GM12878 (cell line): ENCODE measurements around the gene RPS27L. TPM values are rescaled to one million over a fixed set of nuclear protein-coding genes. Genes with fewer than 3 reads are reported as not detected.

Source experiments
- ATAC-seq: fragments of 200-7000 bp; cut with Tn5 transposase; 3 replicates; pipeline ENCODE4 v1.9.1; 2020; ENCODE audit warnings: mild to moderate bottlenecking, moderate library complexity
- BruUV-seq: library from RNA; stranded (reverse); fragments of 400-500 nt; replicated peaks from 2 replicates; lab custom pipeline; 2021; lab: Mats Ljungman, UMichigan
- CTCF ChIA-PET: fragments of 300-600 bp; sonication (Branson Sonifier 250); formaldehyde crosslinking; extraction: SDS; loops from one replicate; lab custom pipeline; 2021; ENCODE audit warnings: inconsistent platforms; lab: Yijun Ruan, JAX
- POLR2A ChIA-PET: fragments of 350-600 bp; formaldehyde crosslinking; extraction: SDS; loops from one replicate; lab custom pipeline; 2021; ENCODE audit warnings: inconsistent platforms; lab: Charles Lee
- RAD21 ChIA-PET: fragments of 300-600 bp; sonication (Branson Sonifier 250); formaldehyde crosslinking; loops from one replicate; lab custom pipeline; 2023; ENCODE audit warnings: antibody characterized with exemption; ENCODE audit not compliant: unreplicated experiment; lab: Charles Lee
- SMC1A ChIA-PET: fragments of 300-600 bp; sonication (Branson Sonifier 250); formaldehyde crosslinking; loops from one replicate; lab custom pipeline; 2023; ENCODE audit not compliant: unreplicated experiment, uncharacterized antibody; lab: Charles Lee
- DNase-seq: peaks from one replicate; pipeline ENCODE4 v3.0.0-alpha.2; 2011; ENCODE audit warnings: low read depth, low spot score
- FAIRE-seq: peaks from 3 replicates; lab custom pipeline; 2011; peaks lifted over from hg19 to GRCh38; lab: Jason Lieb, UNC
- H2AFZ ChIP-seq: 2 replicates; pipeline ENCODE4 v1.6.0; 2011; ENCODE audit warnings: low read depth, low read length, control low read depth; ENCODE audit not compliant: control insufficient read depth
- H3K27ac ChIP-seq: 2 replicates; pipeline ENCODE4 v1.5.1; 2011; ENCODE audit warnings: control low read depth; ENCODE audit not compliant: control insufficient read depth, insufficient read depth
- H3K27me3 ChIP-seq, 2 experiments: replicated peaks in 1 of 2; 2 replicates each; pipeline versions ENCODE4 v1.6.0 to v1.6.1; 2011; ENCODE audit warnings: low read length in 1 of 2; ENCODE audit not compliant: control insufficient read depth in 2 of 2, insufficient read depth in 2 of 2
- H3K36me3 ChIP-seq, 2 experiments: 2 replicates each; pipeline ENCODE4 v1.5.1; 2011; ENCODE audit warnings: low read length in 1 of 2; ENCODE audit not compliant: control insufficient read depth in 2 of 2, insufficient read depth in 2 of 2
- H3K4me1 ChIP-seq: 2 replicates; pipeline ENCODE4 v1.6.1; 2011; ENCODE audit warnings: mild to moderate bottlenecking, low read length, moderate library complexity, mixed read lengths; ENCODE audit not compliant: control insufficient read depth, insufficient read depth
- H3K4me2 ChIP-seq: 2 replicates; pipeline ENCODE4 v1.6.0; 2011; ENCODE audit warnings: control low read depth; ENCODE audit not compliant: control insufficient read depth, insufficient read depth
- H3K4me3 ChIP-seq: fragments of 200-600 bp; sonication (generic); 2 replicates; pipeline ENCODE4 v1.5.1; 2016
- H3K79me2 ChIP-seq: 2 replicates; pipeline ENCODE4 v1.6.0; 2011; ENCODE audit warnings: low read length; ENCODE audit not compliant: control insufficient read depth, insufficient read depth
- H3K9ac ChIP-seq: 2 replicates; pipeline ENCODE4 v1.8.0; 2011; ENCODE audit warnings: low read length, control low read depth, mixed read lengths; ENCODE audit not compliant: control insufficient read depth, insufficient read depth
- H3K9me3 ChIP-seq: replicated peaks from 3 replicates; pipeline ENCODE4 v1.5.1; 2011; ENCODE audit warnings: mild to moderate bottlenecking, low read length; ENCODE audit not compliant: control insufficient read depth, insufficient read depth
- H4K20me1 ChIP-seq: 2 replicates; pipeline ENCODE4 v1.6.0; 2011; ENCODE audit not compliant: control insufficient read depth, insufficient read depth
- CBX5 ChIP-seq: sonication (generic); IDR thresholded peaks from 2 replicates; pipeline ENCODE4 v1.6.1; 2016; ENCODE audit warnings: low read depth, moderate library complexity, mild to moderate bottlenecking, inconsistent platforms
- HCFC1 ChIP-seq: fragments of 150-350 bp; IDR thresholded peaks from 2 replicates; pipeline ENCODE4 v1.6.1; 2014; ENCODE audit warnings: low read length
- HDAC6 ChIP-seq: fragments of 200-600 bp; sonication (generic); IDR thresholded peaks from one replicate; pipeline ENCODE4 v1.8.0; 2017; ENCODE audit warnings: antibody characterized with exemption; ENCODE audit not compliant: unreplicated experiment
- MEF2A ChIP-seq: IDR thresholded peaks from 2 replicates; pipeline ENCODE4 v1.6.1; 2011; ENCODE audit warnings: low read depth, mild to moderate bottlenecking, low read length, moderate library complexity; ENCODE audit not compliant: insufficient read depth
- NFYB ChIP-seq: IDR thresholded peaks from 2 replicates; pipeline ENCODE4 v1.6.1; 2011; ENCODE audit warnings: low read depth, mild to moderate bottlenecking, low read length, improper control_type of control experiment, moderate library complexity; ENCODE audit not compliant: insufficient read depth
- RB1 ChIP-seq: fragments of 450-650 bp; formaldehyde crosslinking; IDR thresholded peaks from 2 replicates; pipeline ENCODE4 v1.6.1; 2017; ENCODE audit warnings: mild to moderate bottlenecking, borderline replicate concordance
- WRNIP1 ChIP-seq: IDR thresholded peaks from 2 replicates; pipeline ENCODE4 v1.6.1; 2011; ENCODE audit warnings: low read depth, low read length, improper control_type of control experiment, borderline replicate concordance
- YBX1 ChIP-seq: fragments of 450-650 bp; IDR thresholded peaks from 2 replicates; pipeline ENCODE4 v1.6.1; 2016; ENCODE audit warnings: antibody characterized with exemption
- WGBS: methylation state at CpG from one replicate; pipeline ENCODE4 v1.1.6; 2016; ENCODE audit warnings: low lambda C conversion rate; ENCODE audit not compliant: insufficient replicate concordance, insufficient coverage; ENCODE audit errors: missing lambda C conversion rate; 5-methylcytosine and 5-hydroxymethylcytosine counted together
- in situ Hi-C: fragments of 300-500 bp; cut with MboI; formaldehyde crosslinking; loops from 9 replicates; pipeline ENCODE4 v1.14.3; 2018; ENCODE audit warnings: mixed read lengths
- intact Hi-C: fragments of 100-400 bp; cut with micrococcal nuclease; formaldehyde crosslinking; loops from one replicate; pipeline ENCODE4 v1.14.2; 2022; ENCODE audit not compliant: unreplicated experiment
- polyA plus RNA-seq, 11 experiments: library from polyadenylated mRNA; depleted of rRNA in 4 of 11; unstranded in 6 of 11; stranded (reverse) in 5 of 11; fragments of >200 nt; fragmentation: Nextera tagmentation in 4 of 11; fragmentation: Illumina TruSeq in 1 of 11; extraction: Ambion mirVana in 4 of 11; extraction: Trizol in 1 of 11; gene quantifications; 1 replicate in 1 of 11; 2 replicates in 10 of 11; pipeline versions ENCODE4 v1.2.1 to v1.2.3, GENCODE V29; 2011 to 2016; ENCODE audit warnings: inconsistent platforms in 2 of 11, missing spikeins in 2 of 11, low read depth in 1 of 11
- total RNA-seq, 4 experiments: library from RNA; depleted of rRNA in 3 of 4; stranded (reverse); fragments of >200 nt in 3 of 4; fragmentation: Illumina TruSeq in 1 of 4; extraction: Trizol in 1 of 4; gene quantifications; 2 replicates each; pipeline versions ENCODE4 v1.2.1 to v1.2.3, GENCODE V29; 2013 to 2021
- TF ChIP-seq, protein P1 (sequence below): fragments of 450-650 bp; IDR thresholded peaks from 2 replicates; pipeline ENCODE4 v1.6.1; 2017; ENCODE audit warnings: mild to moderate bottlenecking, moderate library complexity
- TF ChIP-seq, protein P2 (sequence below): fragments of 450-650 bp; formaldehyde crosslinking; IDR thresholded peaks from 2 replicates; pipeline ENCODE4 v1.5.0; 2022; ENCODE audit warnings: mild to moderate bottlenecking, missing genetic modification characterization

RPS27L gene
- total and polyA plus RNA-seq, 10 of the 15 experiments (the other 5 are each of a cell fraction or from before 2014, with no cell fraction given), result 133 to 970 (median 220) TPM

GRCh38 chr15:63165166-63165859 is 8.0 kb upstream of the RPS27L start:
- no peaks in the 10 kb centered on the region for H3K27me3 ChIP-seq
- ChIA-PET SMC1A (interaction anchor here (1.0 to 2.2 kb wide), 9 partner anchors 16 to 126 kb away, joined by 3 to 8 read pairs (median 5); partner anchors contain the start of gene APH1B), POLR2A (interaction anchor here (0.7 to 1.4 kb wide), 2 partner anchors 108 to 111 kb away, joined by 3 to 4 read pairs; partner anchors contain the start of gene APH1B), RAD21 (interaction anchor here (1.0 to 1.9 kb wide), 6 partner anchors 10 to 301 kb away, joined by 3 to 9 read pairs (median 6); no protein-coding TSS in a partner anchor), CTCF (interaction anchor here (1.1 to 1.6 kb wide), 9 partner anchors 27 to 237 kb away, joined by 3 to 10 read pairs (median 6); partner anchors contain the start of gene APH1B)
- H3K27ac ChIP-seq, result no peak overlapping the region
- in situ Hi-C loops, result no loop called here
- H2AFZ ChIP-seq, result no peak overlapping the region
- ATAC-seq, result no peak
- no peaks in the 10 kb centered on the region for H3K79me2 ChIP-seq
- 93% methylated on average over 6 of the region's 6 CpGs for WGBS
- FAIRE-seq, result no peak
- no TSS peak for BruUV-seq
- no peaks in the 10 kb centered on the region for H4K20me1 ChIP-seq
- no peaks in the 10 kb centered on the region for H3K36me3 ChIP-seq
- no peak overlapping the region for H3K9ac ChIP-seq
- H3K4me2 ChIP-seq, result no peak overlapping the region
- peaks cover 10% of the 10 kb centered on the region for H3K4me1 ChIP-seq
- no peak for DNase-seq
- H3K4me3 ChIP-seq, result no peak overlapping the region
- intact Hi-C loops, result no loop called here
- TF ChIP-seq HCFC1 (no peak), MEF2A (no peak), NFYB (no peak), RB1 (no peak), HDAC6 (no peak), CBX5 (no peak), WRNIP1 (no peak), YBX1 (no peak)
- TF ChIP-seq, protein P1, sequence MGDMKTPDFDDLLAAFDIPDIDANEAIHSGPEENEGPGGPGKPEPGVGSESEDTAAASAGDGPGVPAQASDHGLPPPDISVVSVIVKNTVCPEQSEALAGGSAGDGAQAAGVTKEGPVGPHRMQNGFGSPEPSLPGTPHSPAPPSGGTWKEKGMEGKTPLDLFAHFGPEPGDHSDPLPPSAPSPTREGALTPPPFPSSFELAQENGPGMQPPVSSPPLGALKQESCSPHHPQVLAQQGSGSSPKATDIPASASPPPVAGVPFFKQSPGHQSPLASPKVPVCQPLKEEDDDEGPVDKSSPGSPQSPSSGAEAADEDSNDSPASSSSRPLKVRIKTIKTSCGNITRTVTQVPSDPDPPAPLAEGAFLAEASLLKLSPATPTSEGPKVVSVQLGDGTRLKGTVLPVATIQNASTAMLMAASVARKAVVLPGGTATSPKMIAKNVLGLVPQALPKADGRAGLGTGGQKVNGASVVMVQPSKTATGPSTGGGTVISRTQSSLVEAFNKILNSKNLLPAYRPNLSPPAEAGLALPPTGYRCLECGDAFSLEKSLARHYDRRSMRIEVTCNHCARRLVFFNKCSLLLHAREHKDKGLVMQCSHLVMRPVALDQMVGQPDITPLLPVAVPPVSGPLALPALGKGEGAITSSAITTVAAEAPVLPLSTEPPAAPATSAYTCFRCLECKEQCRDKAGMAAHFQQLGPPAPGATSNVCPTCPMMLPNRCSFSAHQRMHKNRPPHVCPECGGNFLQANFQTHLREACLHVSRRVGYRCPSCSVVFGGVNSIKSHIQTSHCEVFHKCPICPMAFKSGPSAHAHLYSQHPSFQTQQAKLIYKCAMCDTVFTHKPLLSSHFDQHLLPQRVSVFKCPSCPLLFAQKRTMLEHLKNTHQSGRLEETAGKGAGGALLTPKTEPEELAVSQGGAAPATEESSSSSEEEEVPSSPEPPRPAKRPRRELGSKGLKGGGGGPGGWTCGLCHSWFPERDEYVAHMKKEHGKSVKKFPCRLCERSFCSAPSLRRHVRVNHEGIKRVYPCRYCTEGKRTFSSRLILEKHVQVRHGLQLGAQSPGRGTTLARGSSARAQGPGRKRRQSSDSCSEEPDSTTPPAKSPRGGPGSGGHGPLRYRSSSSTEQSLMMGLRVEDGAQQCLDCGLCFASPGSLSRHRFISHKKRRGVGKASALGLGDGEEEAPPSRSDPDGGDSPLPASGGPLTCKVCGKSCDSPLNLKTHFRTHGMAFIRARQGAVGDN, result no peak
- TF ChIP-seq, protein P2, sequence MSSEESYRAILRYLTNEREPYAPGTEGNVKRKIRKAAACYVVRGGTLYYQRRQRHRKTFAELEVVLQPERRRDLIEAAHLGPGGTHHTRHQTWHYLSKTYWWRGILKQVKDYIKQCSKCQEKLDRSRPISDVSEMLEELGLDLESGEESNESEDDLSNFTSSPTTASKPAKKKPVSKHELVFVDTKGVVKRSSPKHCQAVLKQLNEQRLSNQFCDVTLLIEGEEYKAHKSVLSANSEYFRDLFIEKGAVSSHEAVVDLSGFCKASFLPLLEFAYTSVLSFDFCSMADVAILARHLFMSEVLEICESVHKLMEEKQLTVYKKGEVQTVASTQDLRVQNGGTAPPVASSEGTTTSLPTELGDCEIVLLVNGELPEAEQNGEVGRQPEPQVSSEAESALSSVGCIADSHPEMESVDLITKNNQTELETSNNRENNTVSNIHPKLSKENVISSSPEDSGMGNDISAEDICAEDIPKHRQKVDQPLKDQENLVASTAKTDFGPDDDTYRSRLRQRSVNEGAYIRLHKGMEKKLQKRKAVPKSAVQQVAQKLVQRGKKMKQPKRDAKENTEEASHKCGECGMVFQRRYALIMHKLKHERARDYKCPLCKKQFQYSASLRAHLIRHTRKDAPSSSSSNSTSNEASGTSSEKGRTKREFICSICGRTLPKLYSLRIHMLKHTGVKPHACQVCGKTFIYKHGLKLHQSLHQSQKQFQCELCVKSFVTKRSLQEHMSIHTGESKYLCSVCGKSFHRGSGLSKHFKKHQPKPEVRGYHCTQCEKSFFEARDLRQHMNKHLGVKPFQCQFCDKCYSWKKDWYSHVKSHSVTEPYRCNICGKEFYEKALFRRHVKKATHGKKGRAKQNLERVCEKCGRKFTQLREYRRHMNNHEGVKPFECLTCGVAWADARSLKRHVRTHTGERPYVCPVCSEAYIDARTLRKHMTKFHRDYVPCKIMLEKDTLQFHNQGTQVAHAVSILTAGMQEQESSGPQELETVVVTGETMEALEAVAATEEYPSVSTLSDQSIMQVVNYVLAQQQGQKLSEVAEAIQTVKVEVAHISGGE (CRISPR knock-in tag), result no peak
- no peaks in the 10 kb centered on the region for H3K9me3 ChIP-seq
